K562 (cell line): ENCODE results near the gene MLN. TPM values are rescaled to one million over a fixed set of nuclear protein-coding genes. Genes with fewer than 3 reads are reported as not detected.

Experiments used
- CCNT2 ChIP-seq: IDR thresholded peaks from 2 replicates; pipeline ENCODE4 v1.6.1; 2011; ENCODE audit warnings: borderline replicate concordance, low read depth, mild to moderate bottlenecking, moderate library complexity, mixed read lengths, low read length; ENCODE audit not compliant: insufficient read length; ENCODE audit errors: extremely low read depth
- polyA plus RNA-seq, 8 experiments: library from polyadenylated mRNA; depleted of rRNA in 4 of 8; stranded (reverse) in 5 of 8; unstranded in 3 of 8; fragments of >200 nt; fragmentation: Nextera tagmentation in 2 of 8; fragmentation: Illumina TruSeq in 1 of 8; extraction: Ambion mirVana in 2 of 8; extraction: Trizol in 1 of 8; gene quantifications; 2 replicates each; pipeline versions ENCODE4 v1.2.1 to v1.2.3, GENCODE V29; 2011 to 2014; ENCODE audit warnings: inconsistent platforms in 1 of 8, missing spikeins in 1 of 8
- total RNA-seq, 7 experiments: library from RNA; depleted of rRNA in 6 of 7; stranded (reverse); fragments of >200 nt in 6 of 7; fragmentation: Illumina TruSeq in 2 of 7; extraction: Trizol in 2 of 7; gene quantifications; 2 replicates each; pipeline versions ENCODE4 v1.2.1 to v1.2.3, GENCODE V29; 2011 to 2021; ENCODE audit warnings: low replicate concordance in 1 of 7
- TF ChIP-seq, protein P1 (sequence below): sonication (generic); formaldehyde crosslinking; IDR thresholded peaks from 2 replicates; pipeline ENCODE4 v1.5.0; 2020; ENCODE audit warnings: missing genetic modification reagents
- TF ChIP-seq, protein P2 (sequence below): fragments of 450-650 bp; IDR thresholded peaks from 2 replicates; pipeline ENCODE4 v1.6.1; 2018; ENCODE audit not compliant: partially characterized antibody
- TF ChIP-seq, protein P3 (sequence below), 3 experiments: IDR thresholded peaks in 2 of 3; conservative IDR thresholded peaks in 1 of 3; 2 replicates each; pipeline ENCODE4 v1.5.1; 2011 to 2012; ENCODE audit warnings: low read length in 3 of 3, mild to moderate bottlenecking in 3 of 3, control low read depth in 2 of 3, improper control_type of control experiment in 1 of 3, inconsistent platforms in 1 of 3, low read depth in 1 of 3, mixed read lengths in 1 of 3, moderate library complexity in 1 of 3; ENCODE audit not compliant: insufficient read depth in 2 of 3
- TF ChIP-seq, protein P4 (sequence below): fragments of 450-650 bp; IDR thresholded peaks from 2 replicates; pipeline ENCODE4 v1.6.1; 2016

Gene MLN
- total and polyA plus RNA-seq, 9 of the 15 experiments (the other 6 are each of a cell fraction or from before 2014, with no cell fraction given) = not detected

DNA sequence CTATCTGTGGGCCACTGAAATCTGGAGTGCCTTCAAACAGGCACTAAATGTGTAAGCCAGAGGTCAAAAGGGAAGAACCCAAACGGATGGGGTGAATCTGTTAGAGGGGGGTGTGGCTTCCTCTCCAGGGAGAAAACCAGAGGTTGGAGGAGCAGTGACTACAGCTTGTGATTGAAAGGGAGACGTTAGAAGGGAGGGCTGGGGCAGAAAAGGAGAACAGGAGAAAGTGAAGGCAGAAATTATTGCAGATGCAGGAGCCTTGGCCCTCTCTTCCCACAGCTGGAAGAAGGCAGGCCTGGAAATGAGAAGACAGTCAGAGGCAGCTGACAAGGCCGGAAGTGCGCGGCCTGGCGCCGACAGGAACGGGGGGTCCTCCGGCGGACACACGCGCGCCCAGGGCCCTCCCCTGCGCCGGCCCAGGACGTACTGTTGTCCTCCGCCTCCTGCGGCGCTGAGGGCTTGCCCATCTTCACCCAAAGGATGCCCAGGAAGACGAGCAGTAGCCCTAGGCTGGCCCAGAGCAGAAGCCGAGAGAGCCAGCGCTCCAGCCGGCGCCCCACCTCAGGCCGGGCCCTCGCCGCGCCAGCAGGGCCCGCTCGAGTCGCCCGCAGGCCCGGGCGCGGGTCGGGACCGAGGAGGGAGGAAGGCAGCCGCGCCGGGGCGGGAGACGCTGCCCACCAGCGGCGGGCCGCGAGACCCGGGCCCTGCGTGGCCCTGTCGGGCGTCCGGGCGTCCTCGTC, 15.7 kb downstream of the MLN start (continued):
- TF ChIP-seq, protein P1, sequence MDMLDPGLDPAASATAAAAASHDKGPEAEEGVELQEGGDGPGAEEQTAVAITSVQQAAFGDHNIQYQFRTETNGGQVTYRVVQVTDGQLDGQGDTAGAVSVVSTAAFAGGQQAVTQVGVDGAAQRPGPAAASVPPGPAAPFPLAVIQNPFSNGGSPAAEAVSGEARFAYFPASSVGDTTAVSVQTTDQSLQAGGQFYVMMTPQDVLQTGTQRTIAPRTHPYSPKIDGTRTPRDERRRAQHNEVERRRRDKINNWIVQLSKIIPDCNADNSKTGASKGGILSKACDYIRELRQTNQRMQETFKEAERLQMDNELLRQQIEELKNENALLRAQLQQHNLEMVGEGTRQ (CRISPR knock-in tag) = peak; percentile 24; the same call in 1 of the 2 replicates
- TF ChIP-seq, protein P2, sequence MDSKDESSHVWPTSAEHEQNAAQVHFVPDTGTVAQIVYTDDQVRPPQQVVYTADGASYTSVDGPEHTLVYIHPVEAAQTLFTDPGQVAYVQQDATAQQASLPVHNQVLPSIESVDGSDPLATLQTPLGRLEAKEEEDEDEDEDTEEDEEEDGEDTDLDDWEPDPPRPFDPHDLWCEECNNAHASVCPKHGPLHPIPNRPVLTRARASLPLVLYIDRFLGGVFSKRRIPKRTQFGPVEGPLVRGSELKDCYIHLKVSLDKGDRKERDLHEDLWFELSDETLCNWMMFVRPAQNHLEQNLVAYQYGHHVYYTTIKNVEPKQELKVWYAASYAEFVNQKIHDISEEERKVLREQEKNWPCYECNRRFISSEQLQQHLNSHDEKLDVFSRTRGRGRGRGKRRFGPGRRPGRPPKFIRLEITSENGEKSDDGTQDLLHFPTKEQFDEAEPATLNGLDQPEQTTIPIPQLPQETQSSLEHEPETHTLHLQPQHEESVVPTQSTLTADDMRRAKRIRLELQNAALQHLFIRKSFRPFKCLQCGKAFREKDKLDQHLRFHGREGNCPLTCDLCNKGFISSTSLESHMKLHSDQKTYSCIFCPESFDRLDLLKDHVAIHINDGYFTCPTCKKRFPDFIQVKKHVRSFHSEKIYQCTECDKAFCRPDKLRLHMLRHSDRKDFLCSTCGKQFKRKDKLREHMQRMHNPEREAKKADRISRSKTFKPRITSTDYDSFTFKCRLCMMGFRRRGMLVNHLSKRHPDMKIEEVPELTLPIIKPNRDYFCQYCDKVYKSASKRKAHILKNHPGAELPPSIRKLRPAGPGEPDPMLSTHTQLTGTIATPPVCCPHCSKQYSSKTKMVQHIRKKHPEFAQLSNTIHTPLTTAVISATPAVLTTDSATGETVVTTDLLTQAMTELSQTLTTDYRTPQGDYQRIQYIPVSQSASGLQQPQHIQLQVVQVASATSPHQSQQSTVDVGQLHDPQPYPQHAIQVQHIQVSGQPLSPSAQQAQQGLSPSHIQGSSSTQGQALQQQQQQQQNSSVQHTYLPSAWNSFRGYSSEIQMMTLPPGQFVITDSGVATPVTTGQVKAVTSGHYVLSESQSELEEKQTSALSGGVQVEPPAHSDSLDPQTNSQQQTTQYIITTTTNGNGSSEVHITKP = peak; percentile 74
- TF ChIP-seq CCNT2 = no peak
- TF ChIP-seq, protein P3, sequence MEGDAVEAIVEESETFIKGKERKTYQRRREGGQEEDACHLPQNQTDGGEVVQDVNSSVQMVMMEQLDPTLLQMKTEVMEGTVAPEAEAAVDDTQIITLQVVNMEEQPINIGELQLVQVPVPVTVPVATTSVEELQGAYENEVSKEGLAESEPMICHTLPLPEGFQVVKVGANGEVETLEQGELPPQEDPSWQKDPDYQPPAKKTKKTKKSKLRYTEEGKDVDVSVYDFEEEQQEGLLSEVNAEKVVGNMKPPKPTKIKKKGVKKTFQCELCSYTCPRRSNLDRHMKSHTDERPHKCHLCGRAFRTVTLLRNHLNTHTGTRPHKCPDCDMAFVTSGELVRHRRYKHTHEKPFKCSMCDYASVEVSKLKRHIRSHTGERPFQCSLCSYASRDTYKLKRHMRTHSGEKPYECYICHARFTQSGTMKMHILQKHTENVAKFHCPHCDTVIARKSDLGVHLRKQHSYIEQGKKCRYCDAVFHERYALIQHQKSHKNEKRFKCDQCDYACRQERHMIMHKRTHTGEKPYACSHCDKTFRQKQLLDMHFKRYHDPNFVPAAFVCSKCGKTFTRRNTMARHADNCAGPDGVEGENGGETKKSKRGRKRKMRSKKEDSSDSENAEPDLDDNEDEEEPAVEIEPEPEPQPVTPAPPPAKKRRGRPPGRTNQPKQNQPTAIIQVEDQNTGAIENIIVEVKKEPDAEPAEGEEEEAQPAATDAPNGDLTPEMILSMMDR (IDR thresholded peaks at IDR 0.05 in 2 of 3, conservative IDR thresholded peaks at IDR 0.05 in 1 of 3; ENCODE audit: insufficient read depth in 2 of 3, low read depth in 1 of 3, low read length in 3 of 3) = peak in 1 of 3 experiments; percentile 21; a peak in 1 of 6 replicates
- TF ChIP-seq, protein P4, sequence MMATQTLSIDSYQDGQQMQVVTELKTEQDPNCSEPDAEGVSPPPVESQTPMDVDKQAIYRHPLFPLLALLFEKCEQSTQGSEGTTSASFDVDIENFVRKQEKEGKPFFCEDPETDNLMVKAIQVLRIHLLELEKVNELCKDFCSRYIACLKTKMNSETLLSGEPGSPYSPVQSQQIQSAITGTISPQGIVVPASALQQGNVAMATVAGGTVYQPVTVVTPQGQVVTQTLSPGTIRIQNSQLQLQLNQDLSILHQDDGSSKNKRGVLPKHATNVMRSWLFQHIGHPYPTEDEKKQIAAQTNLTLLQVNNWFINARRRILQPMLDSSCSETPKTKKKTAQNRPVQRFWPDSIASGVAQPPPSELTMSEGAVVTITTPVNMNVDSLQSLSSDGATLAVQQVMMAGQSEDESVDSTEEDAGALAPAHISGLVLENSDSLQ = peak; percentile 92
